SK-N-MC (cell line): ENCODE results near the gene NOS1.

Experiments used
- DNase-seq: peaks from one replicate; pipeline ENCODE4 v3.0.0-alpha.2; 2011; ENCODE audit warnings: low read depth, low spot score
- H3K27ac ChIP-seq: fragments of 200-600 bp; sonication (generic); 2 replicates; pipeline ENCODE4 v1.5.1; 2016; ENCODE audit warnings: mixed run types
- H3K36me3 ChIP-seq: fragments of 200-600 bp; sonication (generic); 2 replicates; pipeline ENCODE4 v1.6.1; 2017; ENCODE audit warnings: antibody characterized with exemption, low read length, mixed read lengths; ENCODE audit not compliant: insufficient read depth
- H3K4me3 ChIP-seq: fragments of 200-600 bp; sonication (generic); 2 replicates; pipeline ENCODE4 v1.5.1; 2016
- H3K9ac ChIP-seq: fragments of 200-600 bp; sonication (generic); 2 replicates; pipeline ENCODE4 v1.8.0; 2017; ENCODE audit warnings: mixed run types, mixed read lengths; ENCODE audit not compliant: insufficient read length
- H3K9me3 ChIP-seq: fragments of 200-600 bp; sonication (generic); 2 replicates; pipeline ENCODE4 v1.6.1; 2017; ENCODE audit warnings: low read depth, mild to moderate bottlenecking, antibody characterized with exemption, low read length, moderate library complexity, mixed read lengths
- EZH2 ChIP-seq: fragments of 200-600 bp; sonication (generic); IDR thresholded peaks from one replicate; pipeline ENCODE4 v1.6.1; 2017; ENCODE audit warnings: antibody characterized with exemption
- FOXP2 ChIP-seq: optimal IDR thresholded peaks from 2 replicates; pipeline ENCODE3; 2011; ENCODE audit warnings: mild to moderate bottlenecking, moderate library complexity; ENCODE audit not compliant: insufficient read depth; ENCODE audit errors: extremely low read length, control extremely low read depth
- POLR2AphosphoS5 ChIP-seq: IDR thresholded peaks from 2 replicates; pipeline ENCODE4 v1.6.1; 2012; ENCODE audit warnings: mild to moderate bottlenecking, low read depth, low read length, borderline replicate concordance

NOS1 gene

GRCh38 chr12:117343849-117344248 is 17.6 kb downstream of the NOS1 start:
- Histone ChIP-seq H3K9me3 (no peaks in the 10 kb centered on the region), H3K36me3 (no peaks in the 10 kb centered on the region), H3K27ac (no peak overlapping the region), H3K9ac (no peak overlapping the region), H3K4me3 (no peak overlapping the region)
- TF ChIP-seq POLR2AphosphoS5: no peak
- no peak for TF ChIP-seq FOXP2
- TF ChIP-seq EZH2: no peak
- no peak for DNase-seq

GRCh38 chr12:117343296-117343695 is 18.1 kb downstream of the NOS1 start:
- Histone ChIP-seq H3K27ac (no peak overlapping the region), H3K36me3 (no peaks in the 10 kb centered on the region), H3K9me3 (no peaks in the 10 kb centered on the region), H3K9ac (no peak overlapping the region), H3K4me3 (no peak overlapping the region)
- no peak for TF ChIP-seq POLR2AphosphoS5
- no peak for TF ChIP-seq EZH2
- no peak for TF ChIP-seq FOXP2
- DNase-seq: peak; percentile 56

- DNase-seq: no peak
- Histone ChIP-seq H3K36me3 (no peaks in the 10 kb centered on the region), H3K27ac (no peak overlapping the region)
Observed at GRCh38 chr12:117342682-117343081, 18.7 kb downstream of the NOS1 start.

GRCh38 chr12:117342247-117342646 is 19.2 kb downstream of the NOS1 start:
- H3K36me3 ChIP-seq: no peaks in the 10 kb centered on the region
- no peak overlapping the region for H3K4me3 ChIP-seq
- no peak overlapping the region for H3K27ac ChIP-seq
- H3K9me3 ChIP-seq: no peaks in the 10 kb centered on the region
- H3K9ac ChIP-seq: no peak overlapping the region
- no peak for TF ChIP-seq POLR2AphosphoS5
- TF ChIP-seq FOXP2: no peak
- TF ChIP-seq EZH2: no peak
- no peak for DNase-seq

More at GRCh38 chr12:117342682-117343081, 18.7 kb downstream of the NOS1 start:
- H3K9ac ChIP-seq: no peak overlapping the region
- H3K4me3 ChIP-seq: no peak overlapping the region
- TF ChIP-seq EZH2 (no peak), POLR2AphosphoS5 (no peak), FOXP2 (no peak)
- no peaks in the 10 kb centered on the region for H3K9me3 ChIP-seq

GRCh38 chr12:117339104-117339503 is 22.3 kb downstream of the NOS1 start:
- no peaks in the 10 kb centered on the region for H3K9me3 ChIP-seq
- no peaks in the 10 kb centered on the region for H3K36me3 ChIP-seq
- no peak overlapping the region for H3K27ac ChIP-seq
- H3K4me3 ChIP-seq: no peak overlapping the region
- TF ChIP-seq POLR2AphosphoS5 (no peak), FOXP2 (no peak), EZH2 (no peak)
- no peak for DNase-seq
- H3K9ac ChIP-seq: no peak overlapping the region

GRCh38 chr12:117334855-117335587 is 26.4 kb downstream of the NOS1 start:
- H3K36me3 ChIP-seq: no peaks in the 10 kb centered on the region
- no peak overlapping the region for H3K27ac ChIP-seq
- DNase-seq: no peak
- TF ChIP-seq POLR2AphosphoS5 (no peak), FOXP2 (no peak), EZH2 (no peak)
- H3K9ac ChIP-seq: no peak overlapping the region
- no peaks in the 10 kb centered on the region for H3K9me3 ChIP-seq
- no peak overlapping the region for H3K4me3 ChIP-seq

- no peak for DNase-seq
- no peaks in the 10 kb centered on the region for H3K9me3 ChIP-seq
- no peak overlapping the region for H3K4me3 ChIP-seq
- H3K27ac ChIP-seq: no peak overlapping the region
- H3K9ac ChIP-seq: no peak overlapping the region
- H3K36me3 ChIP-seq: no peaks in the 10 kb centered on the region
- no peak for TF ChIP-seq FOXP2
- TF ChIP-seq EZH2: no peak
- no peak for TF ChIP-seq POLR2AphosphoS5
Observed at GRCh38 chr12:117334051-117334450, 27.4 kb downstream of the NOS1 start.

- Histone ChIP-seq H3K4me3 (no peak overlapping the region), H3K27ac (no peak overlapping the region), H3K36me3 (no peaks in the 10 kb centered on the region), H3K9ac (no peak overlapping the region), H3K9me3 (no peaks in the 10 kb centered on the region)
- TF ChIP-seq EZH2 (no peak), FOXP2 (no peak), POLR2AphosphoS5 (no peak)
- no peak for DNase-seq
Observed at GRCh38 chr12:117333331-117333881, 28.0 kb downstream of the NOS1 start.

- no peak for TF ChIP-seq FOXP2
- no peak for TF ChIP-seq EZH2
- no peak for TF ChIP-seq POLR2AphosphoS5
- Histone ChIP-seq H3K9ac (no peak overlapping the region), H3K4me3 (no peak overlapping the region), H3K9me3 (no peaks in the 10 kb centered on the region), H3K36me3 (no peaks in the 10 kb centered on the region), H3K27ac (no peak overlapping the region)
- no peak for DNase-seq
Observed at GRCh38 chr12:117331691-117332090, 29.7 kb downstream of the NOS1 start.
